ENCODE results near the gene AGAP1. TPM values are rescaled to one million over a fixed set of nuclear protein-coding genes. Genes with fewer than 3 reads are reported as not detected.

Gene AGAP1
- total RNA-seq, 1 donor from 2014 or later: 17.5 TPM

- no peak overlapping the region for H3K4me3 ChIP-seq (ENCODE audit: low read depth, low read length)
- TF ChIP-seq CTCF (conservative IDR thresholded peaks at IDR 0.05; ENCODE audit: low read depth, low read length): no peak
- DNase-seq (ENCODE audit: low read depth): no peak
Observed at GRCh38 chr2:235561450-235561849, 67.6 kb downstream of the AGAP1 start.

GRCh38 chr2:235562065-235562747 is 68.4 kb downstream of the AGAP1 start:
- TF ChIP-seq CTCF (conservative IDR thresholded peaks at IDR 0.05; ENCODE audit: low read depth, low read length): no peak

GRCh38 chr2:235563056-235563910 is 69.4 kb downstream of the AGAP1 start:
- TF ChIP-seq CTCF (conservative IDR thresholded peaks at IDR 0.05; ENCODE audit: low read depth, low read length): no peak
- no peak overlapping the region for H3K4me3 ChIP-seq (ENCODE audit: low read depth, low read length)
- no peak for DNase-seq (ENCODE audit: low read depth)

More at GRCh38 chr2:235562065-235562747, 68.4 kb downstream of the AGAP1 start:
- no peak overlapping the region for H3K4me3 ChIP-seq (ENCODE audit: low read depth, low read length)
- DNase-seq (ENCODE audit: low read depth): no peak

GRCh38 chr2:235564066-235564465 is 70.2 kb downstream of the AGAP1 start:
- no peak for DNase-seq (ENCODE audit: low read depth)
- TF ChIP-seq CTCF (conservative IDR thresholded peaks at IDR 0.05; ENCODE audit: low read depth, low read length): no peak
- H3K4me3 ChIP-seq (ENCODE audit: low read depth, low read length): no peak overlapping the region

GRCh38 chr2:235564884-235565530 is 71.2 kb downstream of the AGAP1 start:
- no peak for DNase-seq (ENCODE audit: low read depth)
- H3K4me3 ChIP-seq (ENCODE audit: low read depth, low read length): no peak overlapping the region
- TF ChIP-seq CTCF (conservative IDR thresholded peaks at IDR 0.05; ENCODE audit: low read depth, low read length): no peak

- no peak for DNase-seq (ENCODE audit: low read depth)
- no peak overlapping the region for H3K4me3 ChIP-seq (ENCODE audit: low read depth, low read length)
- TF ChIP-seq CTCF (conservative IDR thresholded peaks at IDR 0.05; ENCODE audit: low read depth, low read length): no peak
Observed at GRCh38 chr2:235566415-235566814, 72.6 kb downstream of the AGAP1 start.

Data from epithelial cell of proximal tubule (primary cell).